Skeletal muscle cell (primary cell): Measurements from ENCODE around the gene HYAL1.
A peak's percentile ranks its signal among the peaks of the same experiment; 100 is the strongest.
"Not testable (repeated sequence)": the region's sequence is repeated elsewhere in the genome, so short reads cannot be mapped to it uniquely, and the experiment has no call there.

Experiments used
- DNase-seq: peaks from one replicate; pipeline ENCODE4 v3.0.0-alpha.2; 2010; ENCODE audit warnings: low read depth
- H3K4me3 ChIP-seq: 2 replicates; pipeline ENCODE4 v1.5.1; 2011; ENCODE audit warnings: low read depth, mild to moderate bottlenecking, control low read depth, low read length, moderate library complexity

The HYAL1 gene

DNA sequence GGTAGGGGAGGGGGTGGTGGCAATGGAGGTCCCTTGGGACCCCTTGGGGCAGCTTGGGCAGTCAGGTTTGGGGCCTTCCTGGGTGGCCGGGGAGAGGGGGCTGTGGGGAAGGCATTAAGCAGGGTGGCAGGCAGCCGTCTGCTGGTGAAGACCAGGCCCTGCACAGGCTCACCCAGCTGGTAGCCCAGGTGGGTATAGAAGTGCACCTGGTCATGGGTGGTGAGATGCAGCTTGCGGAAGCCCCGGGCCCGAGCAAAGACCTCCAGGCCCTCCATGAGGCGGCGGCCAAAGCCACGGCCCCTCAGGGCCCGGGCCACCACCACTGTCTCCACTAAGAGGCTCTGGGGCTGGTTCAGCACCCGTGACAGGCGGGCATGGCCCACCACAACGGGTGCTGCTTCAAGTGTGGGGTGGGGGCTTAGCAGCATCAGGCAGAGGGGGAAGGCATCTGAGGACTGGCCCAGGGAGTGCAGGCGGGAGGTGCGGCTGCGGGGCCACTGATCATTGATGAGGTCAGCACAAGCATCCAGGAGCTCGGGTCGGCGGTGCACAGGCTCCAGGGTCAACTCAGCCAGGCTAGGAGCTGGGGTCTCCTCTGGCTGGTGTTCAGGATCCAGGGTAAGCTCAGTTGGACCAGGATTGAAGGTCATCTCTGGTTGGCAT, 6.5 kb downstream of the HYAL1 start:
- no peak for DNase-seq
- no peak overlapping the region for H3K4me3 ChIP-seq

DNA sequence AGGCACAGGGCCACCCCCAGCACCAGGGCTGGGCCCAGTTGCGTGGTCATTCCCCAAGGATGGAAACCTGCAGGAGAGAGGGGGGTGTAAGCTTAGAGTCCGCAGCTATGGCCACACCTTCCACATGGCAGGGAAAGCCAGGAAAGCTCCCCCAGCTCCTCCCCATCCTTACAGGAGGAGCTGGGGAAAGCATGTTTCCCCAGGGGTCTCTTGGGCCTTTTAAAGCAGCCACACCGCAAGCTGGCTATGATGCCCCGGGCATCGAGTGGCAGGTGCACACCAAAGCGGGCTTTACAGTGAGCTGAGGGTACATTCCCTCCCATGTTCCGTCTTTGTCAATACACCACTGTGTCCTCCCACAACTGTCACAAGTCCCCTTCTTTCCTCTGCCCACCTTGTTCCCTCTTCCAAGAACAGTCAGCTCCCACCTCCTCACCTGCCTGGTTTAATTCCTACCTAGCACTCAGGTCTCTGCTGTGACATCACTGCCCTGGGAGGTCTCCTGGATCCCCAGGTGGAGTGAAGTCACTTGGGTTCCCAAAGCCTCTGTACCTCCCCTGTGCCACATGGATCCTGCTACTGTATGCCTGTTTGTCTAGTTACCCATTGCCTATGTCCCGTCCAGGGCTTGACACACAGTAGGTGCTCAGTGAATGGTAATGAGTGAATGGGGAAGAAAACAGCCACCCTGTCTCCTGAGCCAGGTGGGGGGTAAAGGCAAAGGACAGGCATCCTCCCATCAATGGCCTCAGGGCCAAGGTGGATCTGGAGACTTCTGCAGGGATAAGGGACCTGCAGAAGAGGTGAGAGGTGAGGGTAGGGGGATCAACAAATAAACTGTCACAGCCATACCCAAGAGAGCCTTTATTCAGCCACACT, 7.6 kb downstream of the HYAL1 start:
- DNase-seq, result no peak
- H3K4me3 ChIP-seq, result no peak overlapping the region

DNA sequence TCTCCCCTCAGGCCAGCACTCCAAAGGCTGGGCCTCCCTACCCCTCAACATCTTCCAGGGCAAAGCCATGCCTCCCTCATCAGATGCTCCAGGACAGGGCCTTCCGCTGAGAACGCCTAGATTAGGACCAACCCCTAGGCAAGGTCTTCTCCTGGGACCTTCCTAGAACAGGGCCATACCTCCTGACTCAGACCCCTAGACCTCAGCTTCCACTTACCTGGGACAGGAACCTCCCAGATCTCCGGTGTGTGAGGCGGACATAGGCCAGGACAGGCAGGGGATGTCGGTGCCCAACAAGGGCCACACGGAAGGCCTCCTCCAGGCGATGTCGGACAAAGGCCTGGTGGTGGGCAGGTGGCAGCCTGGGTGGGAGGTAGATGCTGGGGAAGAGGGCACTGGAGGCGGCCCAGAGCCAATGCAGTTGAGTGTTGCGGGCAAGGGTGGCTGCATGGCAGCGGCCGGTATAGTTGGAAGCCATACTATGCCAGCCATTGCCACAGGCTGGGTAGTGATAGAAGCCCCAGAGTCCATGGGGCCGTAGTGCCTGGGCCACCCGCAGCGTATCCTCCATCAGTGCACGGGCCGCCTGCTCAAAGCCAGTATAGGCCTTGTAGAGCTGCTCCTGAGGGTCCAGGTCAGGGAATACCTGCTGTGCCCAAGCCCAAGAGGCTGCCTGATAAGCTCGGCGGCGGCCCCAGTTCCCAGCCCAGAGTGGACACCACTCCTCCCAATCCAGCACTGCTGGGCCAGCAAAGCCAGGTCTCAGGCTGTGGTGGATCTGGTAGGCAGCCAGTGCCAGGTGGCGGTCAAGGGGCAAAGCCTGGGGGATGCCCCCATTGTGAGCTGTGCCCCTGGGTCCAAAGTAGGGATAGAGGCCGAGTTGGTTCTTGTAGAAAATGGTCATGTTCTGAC, 8.6 kb downstream of the HYAL1 start:
- no peak overlapping the region for H3K4me3 ChIP-seq
- no peak for DNase-seq

DNA sequence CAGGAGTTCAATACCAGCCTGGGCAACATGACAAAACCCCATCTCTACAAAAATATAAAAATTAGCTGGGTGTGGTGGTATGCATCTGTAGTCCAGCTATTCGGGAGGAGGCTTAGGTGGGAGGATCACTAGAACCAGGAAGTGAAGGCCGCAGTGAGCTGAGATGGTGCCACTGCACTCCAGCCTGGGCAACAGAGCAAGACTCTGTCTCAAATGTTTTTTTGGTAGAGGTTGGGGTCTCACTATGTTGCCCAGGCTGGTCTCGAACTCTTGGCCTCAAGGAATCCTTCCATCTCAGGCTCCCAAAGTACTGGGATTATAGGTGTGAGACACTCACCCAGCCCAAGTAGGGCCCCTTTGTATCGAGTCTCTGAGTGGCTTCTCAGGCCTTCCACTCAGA, 9.3 kb downstream of the HYAL1 start:
- H3K4me3 ChIP-seq, result no peak overlapping the region
- no peak for DNase-seq

DNA sequence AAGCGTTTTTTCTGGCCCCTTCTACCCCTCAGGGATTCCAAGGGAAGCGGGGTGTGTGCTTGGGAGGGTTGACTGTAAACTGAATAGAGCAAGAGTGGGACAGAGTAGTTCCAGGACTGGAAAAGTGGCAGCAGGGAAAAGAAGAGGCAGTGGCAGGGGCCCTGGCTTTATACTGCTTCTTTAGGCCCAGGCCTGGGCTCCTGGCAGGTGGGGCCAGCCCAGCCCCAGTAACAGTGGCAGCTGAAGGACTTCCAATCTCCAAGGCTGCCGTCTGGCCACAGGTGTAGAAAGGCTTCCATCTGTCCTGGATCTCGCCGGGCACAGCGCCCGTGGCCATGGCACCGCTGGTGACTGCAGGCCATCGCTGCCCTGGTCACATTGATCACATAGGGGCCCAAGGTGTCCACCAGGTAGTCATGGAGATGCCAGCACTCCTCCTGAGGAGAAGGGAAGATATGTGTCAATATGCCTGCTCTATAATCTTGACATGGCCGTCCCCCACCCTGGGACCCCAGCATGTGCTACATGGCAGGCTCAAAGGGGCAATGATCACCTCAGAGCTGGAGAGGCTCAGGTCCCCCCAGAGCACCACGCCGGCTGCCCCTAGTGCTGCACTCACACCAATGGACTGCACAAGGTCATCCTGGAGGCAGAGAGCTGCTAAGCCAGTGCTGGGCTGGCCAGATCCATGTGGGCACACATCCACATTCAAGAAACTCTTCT, 10.1 kb downstream of the HYAL1 start:
- H3K4me3 ChIP-seq, result no peak overlapping the region
- DNase-seq, result no peak

DNA sequence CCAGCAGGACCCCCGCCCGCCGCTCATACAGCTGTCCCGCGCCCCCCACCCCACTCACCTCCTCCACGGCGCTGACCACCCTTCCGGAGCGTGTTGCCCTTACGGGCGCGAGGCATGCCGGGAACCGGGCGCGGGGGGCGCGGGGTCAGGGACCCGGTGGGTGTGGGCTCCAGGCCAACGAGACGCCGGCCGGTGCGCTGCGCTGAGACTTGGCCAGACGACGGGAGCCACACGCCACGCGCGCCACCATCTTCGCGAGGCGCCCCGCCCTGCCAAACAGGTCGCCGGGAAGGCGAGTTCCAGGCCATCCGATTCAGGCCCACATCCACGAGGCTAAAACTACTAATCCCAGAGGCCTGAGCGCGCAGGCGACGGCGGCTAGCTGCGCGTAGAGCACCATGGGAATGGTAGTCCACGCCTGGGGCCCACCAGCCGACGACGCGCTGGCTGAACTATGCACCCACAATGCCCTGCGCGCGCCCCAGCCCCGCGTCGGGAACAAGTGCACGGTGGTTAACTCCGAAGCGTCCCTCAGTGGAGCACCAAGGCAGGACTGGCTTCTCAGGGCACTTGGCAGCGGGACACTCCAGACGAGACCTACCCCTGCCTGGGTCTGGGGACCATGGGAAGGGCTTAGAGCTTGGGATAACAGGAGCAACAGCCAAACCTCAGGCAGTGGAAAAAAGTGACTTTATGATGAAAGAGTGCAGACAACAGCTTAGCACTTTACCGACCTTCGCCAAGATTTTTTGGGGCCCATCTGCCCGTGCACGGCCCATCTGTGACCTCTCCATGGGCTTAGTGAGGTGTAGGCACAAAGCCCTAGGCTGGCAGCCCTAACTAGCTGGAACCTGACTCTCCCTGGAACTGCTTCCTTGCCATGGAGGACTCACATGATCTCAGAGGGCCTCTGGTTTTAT, 11.0 kb downstream of the HYAL1 start, which contains the start of gene IFRD2:
Gene IFRD2 (minus strand): TSS at position 271 of the 920 bp plus-strand sequence. CDS start 155 bp downstream, at position 116.
- H3K4me3 ChIP-seq, result peak within 1 kb of the TSS; percentile 92
- DNase-seq, result peak; percentile 91

DNA sequence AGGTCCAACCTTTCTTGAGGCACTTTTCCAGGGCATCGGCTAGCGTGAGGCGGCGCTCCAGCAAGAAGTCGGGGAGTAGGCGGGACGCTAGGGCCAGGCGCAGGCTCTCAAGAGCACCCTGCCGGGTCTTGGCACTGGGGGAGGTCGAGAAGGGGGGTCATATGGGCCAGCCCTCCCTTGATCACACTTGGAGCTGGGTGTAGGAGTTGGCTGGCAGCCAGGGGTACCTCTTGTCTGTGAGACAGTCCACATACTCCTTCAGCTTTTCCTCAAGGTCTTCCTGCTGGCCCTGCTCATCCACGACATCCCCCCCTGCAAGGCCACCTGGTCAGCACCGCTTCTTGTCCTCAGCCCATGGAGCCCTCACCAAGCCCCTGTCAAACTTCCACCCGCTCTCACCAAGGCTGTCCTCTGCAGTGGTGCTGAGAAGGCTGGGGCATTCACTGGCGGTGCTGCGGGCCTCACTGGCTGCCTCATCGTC, 13.2 kb downstream of the HYAL1 start:
- DNase-seq, result no peak
- no peak overlapping the region for H3K4me3 ChIP-seq

DNA sequence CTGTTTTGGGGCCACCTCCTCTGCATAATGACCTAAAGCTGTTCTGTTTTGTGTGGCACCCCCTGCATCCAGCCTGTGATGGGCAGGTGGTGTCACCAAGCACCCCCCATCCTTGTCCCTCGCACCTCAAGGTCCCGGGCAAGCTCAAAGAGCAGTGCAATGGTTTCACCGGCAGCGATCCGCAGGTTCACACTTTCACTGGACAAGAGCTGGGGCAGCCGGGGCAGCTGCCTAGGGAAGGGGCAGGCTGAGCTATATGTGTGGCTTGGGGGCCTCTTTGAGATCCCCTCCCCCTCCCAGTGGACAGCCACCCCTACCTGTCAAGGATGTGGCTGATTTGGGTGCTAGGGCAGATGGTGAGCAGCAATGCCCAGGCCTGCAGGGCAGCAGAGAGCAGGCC, 14.2 kb downstream of the HYAL1 start:
- DNase-seq, result no peak
- H3K4me3 ChIP-seq, result no peak overlapping the region

DNA sequence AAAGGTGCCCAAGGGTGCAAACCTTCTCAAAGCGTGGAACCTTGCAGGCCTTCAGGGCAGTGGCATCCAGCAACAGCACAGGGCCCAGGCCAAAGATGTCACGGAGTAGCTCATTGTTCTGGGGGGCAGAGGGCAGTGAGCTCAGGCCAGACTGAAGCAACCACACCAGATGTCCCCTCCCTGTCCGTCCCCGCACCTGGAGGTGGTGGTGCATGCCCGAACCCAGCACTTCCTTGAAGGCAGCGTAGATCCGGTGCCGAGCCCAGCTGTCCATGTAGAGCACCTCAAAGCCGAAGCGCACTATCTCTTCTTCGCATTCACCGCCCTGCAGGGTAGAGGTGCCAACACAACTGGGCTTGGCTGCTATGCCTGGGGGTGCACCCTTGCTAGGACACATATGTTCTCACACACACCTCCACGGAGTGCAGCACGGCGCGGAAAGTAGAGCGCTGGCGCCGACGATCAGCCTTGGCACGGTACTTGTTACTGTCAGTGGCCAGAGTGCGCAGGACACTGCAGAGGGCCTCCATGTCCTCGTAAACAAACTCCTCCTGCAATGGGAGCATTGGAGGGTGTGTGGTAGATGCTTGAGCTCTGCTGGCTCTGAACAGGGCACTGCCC, 14.9 kb downstream of the HYAL1 start:
- H3K4me3 ChIP-seq, result no peak overlapping the region
- DNase-seq, result no peak

DNA sequence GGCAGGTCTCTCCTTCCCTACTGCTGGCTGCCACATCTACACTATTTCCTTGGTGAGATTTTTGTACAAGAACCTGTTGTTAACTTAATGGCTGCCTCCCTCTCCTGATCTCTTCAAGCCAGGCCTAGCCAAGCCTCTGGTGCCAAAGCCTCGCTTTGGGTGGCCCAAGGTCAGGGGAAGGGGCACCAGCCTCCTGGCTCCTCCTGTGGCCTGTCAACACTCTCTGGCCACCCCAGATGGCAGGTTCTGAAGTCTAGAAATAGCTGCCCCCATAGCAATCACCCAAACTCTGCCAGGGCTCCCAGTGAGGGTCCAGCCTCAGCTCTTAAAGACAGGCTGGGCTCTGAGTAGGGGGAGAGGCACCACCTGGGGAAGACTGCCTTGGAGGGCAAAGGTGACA, 16.1 kb downstream of the HYAL1 start:
- no peak for DNase-seq
- no peak overlapping the region for H3K4me3 ChIP-seq

DNA sequence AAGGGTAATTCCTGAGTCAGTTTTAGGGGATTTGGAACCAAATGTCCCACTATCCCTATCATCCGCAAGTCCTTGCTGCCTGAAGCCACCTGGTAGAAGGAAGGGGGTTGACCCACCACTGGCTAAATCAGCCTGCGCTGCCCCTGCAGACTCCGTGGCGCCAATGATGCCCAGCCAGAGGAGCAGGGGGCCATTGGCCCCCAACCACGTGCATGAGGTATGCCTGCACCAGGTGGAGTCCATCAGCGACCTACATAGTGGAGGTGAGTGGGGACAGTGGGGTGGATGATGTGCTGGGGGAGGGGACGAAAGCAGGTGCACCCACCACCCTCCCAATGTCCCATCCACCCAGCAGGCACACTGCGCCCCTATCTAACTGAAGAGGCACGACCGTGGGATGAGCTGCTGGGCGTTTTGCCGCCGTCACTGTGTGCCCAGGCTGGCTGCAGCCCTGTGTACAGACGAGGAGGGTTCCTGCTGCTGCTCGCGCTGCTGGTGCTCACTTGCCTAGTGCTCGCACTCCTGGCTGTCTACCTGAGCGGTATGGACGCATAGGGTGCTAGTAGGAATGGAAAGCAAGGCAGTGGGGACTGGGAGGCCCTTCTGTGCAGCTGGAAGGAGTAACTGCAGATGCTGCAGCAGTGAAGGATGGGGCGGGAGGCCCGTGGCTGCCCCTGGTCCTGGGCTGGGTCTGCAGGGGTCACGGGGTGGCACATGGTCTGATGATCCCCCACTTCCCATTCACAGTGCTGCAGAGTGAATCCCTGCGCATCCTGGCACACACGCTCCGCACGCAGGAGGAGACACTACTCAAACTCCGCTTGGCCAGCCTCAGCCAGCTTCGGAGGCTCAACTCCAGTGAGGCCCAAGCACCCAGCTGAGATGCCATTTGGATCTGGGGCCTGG, 16.8 kb downstream of the HYAL1 start:
- DNase-seq, result no peak
- no peak overlapping the region for H3K4me3 ChIP-seq

DNA sequence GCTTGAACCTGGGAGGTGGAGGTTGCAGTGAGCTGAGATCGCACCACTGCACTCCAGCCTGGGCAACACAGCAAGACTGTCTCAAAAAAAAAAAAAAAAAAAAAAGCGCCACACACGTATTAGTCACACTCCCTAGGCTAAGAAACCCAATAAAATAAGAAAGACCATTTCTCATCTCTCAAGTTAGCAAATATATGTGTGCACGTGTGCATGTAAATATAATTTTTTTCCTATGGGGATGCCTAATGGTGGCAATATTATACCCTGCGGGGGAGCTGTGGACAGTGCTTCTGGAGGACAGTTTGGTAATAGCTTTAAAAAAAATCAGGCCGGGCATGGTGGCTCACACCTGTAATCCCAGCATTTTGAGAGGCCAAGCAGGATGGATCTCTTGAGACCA, 19.3 kb downstream of the HYAL1 start:
- DNase-seq, H3K4me3 ChIP-seq: not testable (repeated sequence)

DNA sequence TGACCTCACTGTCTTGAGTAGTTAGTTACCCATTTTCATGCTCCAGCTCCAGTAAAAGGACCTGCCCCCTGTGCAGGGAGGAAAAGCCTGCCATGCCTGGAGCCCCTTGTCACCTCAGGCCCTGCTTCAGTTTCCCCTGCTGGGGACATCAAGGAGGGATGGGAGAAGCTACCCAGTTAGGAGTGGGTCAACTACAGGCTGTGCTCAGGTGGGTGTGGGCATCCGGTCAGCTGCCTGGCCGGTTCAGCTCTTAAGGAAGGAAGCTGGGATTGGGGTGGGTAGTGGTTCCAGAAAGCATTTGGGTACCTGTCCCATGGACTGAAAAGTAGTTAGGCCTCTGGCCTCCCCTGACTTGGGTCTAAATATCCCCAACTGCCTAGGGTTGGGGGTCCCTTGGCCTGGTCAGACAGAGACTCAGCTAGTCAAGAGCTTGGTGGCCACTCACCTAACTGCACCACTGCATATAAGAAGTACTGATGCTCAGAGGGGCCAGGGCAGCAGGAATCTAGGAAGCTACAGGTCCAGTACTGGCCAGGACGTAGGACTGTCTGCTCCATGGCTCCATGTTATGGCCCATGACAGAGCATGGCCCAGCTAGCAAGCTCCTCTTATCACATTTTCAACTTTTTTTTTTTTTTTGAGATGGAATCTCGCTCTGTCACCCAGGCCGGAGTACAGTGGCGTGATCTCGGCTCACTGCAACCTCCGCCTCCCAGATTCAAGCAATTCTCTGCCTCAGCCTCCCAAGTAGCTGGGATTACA, 23.9 kb downstream of the HYAL1 start:
- no peak for DNase-seq
- H3K4me3 ChIP-seq, result no peak overlapping the region

DNA sequence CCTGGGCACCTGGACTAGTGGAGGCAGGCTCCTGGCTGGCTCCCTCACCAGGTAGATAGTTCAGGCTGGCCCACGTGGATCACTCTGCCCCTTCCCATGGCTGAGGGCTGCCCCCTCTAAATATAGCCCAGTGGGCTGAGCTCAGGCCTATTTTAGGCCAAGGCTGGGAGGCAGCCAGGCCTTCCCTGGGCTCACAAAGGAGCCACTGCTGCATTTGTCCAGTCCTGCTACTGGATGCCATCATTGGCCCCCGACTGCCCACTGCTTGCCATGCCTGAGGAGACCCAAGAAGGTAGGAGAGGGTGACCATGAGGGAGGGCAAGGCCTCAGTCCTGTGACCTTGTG, 24.5 kb downstream of the HYAL1 start, which contains the start of gene LSMEM2:
Gene LSMEM2 (plus strand): TSS at position 208 of the 345 bp plus-strand sequence. CDS start 27 bp downstream, at position 235.
- H3K4me3 ChIP-seq, result no peak within 1 kb of the TSS
- no peak for DNase-seq

DNA sequence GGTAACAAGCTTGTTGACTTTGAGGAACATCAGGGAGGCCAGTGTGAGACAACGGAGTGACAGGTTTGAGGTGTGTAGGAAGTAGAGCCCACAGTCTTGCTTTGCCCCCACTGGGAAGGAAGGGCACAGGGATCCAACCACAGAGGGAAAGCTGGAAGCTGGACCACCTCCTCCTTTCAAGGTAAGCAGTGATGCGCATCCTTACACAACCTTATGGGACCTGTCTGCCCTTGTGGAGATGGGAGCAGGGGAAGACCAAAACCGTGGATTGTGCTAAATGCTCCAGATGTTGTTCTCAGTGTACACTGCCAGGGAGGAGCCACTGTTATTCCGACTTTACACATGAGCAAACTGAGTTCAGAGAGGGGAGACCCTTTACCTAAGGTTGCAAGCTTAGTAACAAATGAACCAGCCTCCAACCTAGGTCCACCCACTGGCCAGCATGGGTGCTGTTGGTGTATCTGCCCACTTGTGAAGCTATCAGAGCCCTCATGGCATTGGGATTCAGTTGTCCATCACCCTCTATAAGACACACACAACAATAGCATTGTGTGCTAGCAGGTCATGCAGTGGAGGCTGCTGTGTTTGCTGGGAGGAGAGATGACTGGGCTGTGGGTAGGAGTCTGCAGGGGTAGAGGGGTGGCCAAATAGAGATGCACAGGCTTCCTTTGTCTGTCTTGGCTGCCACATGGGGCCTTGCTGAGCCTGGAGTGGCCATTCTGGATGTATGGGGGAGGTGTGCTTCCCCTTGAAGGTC, 25.1 kb downstream of the HYAL1 start:
- H3K4me3 ChIP-seq, result no peak overlapping the region
- DNase-seq, result no peak
